ENCODE measurements around the gene LOC101059915.

The LOC101059915 gene

GRCh38 chrX:71619193-71619592, 48.2 kb upstream of the LOC101059915 start:
- H3K4me2 ChIP-seq (ENCODE audit: low read length) = no peak overlapping the region
- no peaks in the 10 kb centered on the region for H3K79me2 ChIP-seq
- no peak overlapping the region for H3K27ac ChIP-seq
- H3K27me3 ChIP-seq (ENCODE audit: control insufficient read depth, insufficient read depth, low read length) = no peaks in the 10 kb centered on the region
- H3K9ac ChIP-seq = no peak overlapping the region
- H3K36me3 ChIP-seq (ENCODE audit: control insufficient read depth, insufficient read depth, low read length) = no peaks in the 10 kb centered on the region
- TF ChIP-seq CTCF (IDR thresholded peaks at IDR 0.05) = no peak
- H3K9me3 ChIP-seq (ENCODE audit: control insufficient read depth, low read length) = no peaks in the 10 kb centered on the region
- no peak overlapping the region for H2AFZ ChIP-seq
- H3K4me3 ChIP-seq (ENCODE audit: low read depth, low read length) = no peak overlapping the region
- no peaks in the 10 kb centered on the region for H3K4me1 ChIP-seq

- H3K27me3 ChIP-seq (ENCODE audit: control insufficient read depth, insufficient read depth, low read length) = no peaks in the 10 kb centered on the region
- H2AFZ ChIP-seq = no peak overlapping the region
- no peak overlapping the region for H3K9ac ChIP-seq
- no peaks in the 10 kb centered on the region for H3K9me3 ChIP-seq (ENCODE audit: control insufficient read depth, low read length)
- no peak for TF ChIP-seq CTCF (IDR thresholded peaks at IDR 0.05)
- H3K27ac ChIP-seq = no peak overlapping the region
- no peak overlapping the region for H3K4me3 ChIP-seq (ENCODE audit: low read depth, low read length)
- H3K4me1 ChIP-seq = no peaks in the 10 kb centered on the region
- H3K36me3 ChIP-seq (ENCODE audit: control insufficient read depth, insufficient read depth, low read length) = no peaks in the 10 kb centered on the region
- no peaks in the 10 kb centered on the region for H3K79me2 ChIP-seq
- no peak overlapping the region for H3K4me2 ChIP-seq (ENCODE audit: low read length)
These were observed 47.4 kb upstream of the LOC101059915 start for GRCh38 chrX:71619986-71620385.

GRCh38 chrX:71621603-71622002, 45.7 kb upstream of the LOC101059915 start:
- Histone ChIP-seq H2AFZ (no peak overlapping the region), H3K79me2 (no peaks in the 10 kb centered on the region), H3K9ac (no peak overlapping the region), H3K4me3 (ENCODE audit: low read depth, low read length) (no peak overlapping the region), H3K4me2 (ENCODE audit: low read length) (no peak overlapping the region), H3K36me3 (ENCODE audit: control insufficient read depth, insufficient read depth, low read length) (no peaks in the 10 kb centered on the region), H3K27me3 (ENCODE audit: control insufficient read depth, insufficient read depth, low read length) (no peaks in the 10 kb centered on the region), H3K4me1 (no peaks in the 10 kb centered on the region), H3K9me3 (ENCODE audit: control insufficient read depth, low read length) (no peaks in the 10 kb centered on the region), H3K27ac (no peak overlapping the region)
- no peak for TF ChIP-seq CTCF (IDR thresholded peaks at IDR 0.05)

GRCh38 chrX:71622032-71622575, 45.2 kb upstream of the LOC101059915 start:
- Histone ChIP-seq H3K36me3 (ENCODE audit: control insufficient read depth, insufficient read depth, low read length) (no peaks in the 10 kb centered on the region), H3K79me2 (no peaks in the 10 kb centered on the region), H3K4me1 (no peaks in the 10 kb centered on the region), H2AFZ (no peak overlapping the region), H3K4me2 (ENCODE audit: low read length) (no peak overlapping the region), H3K27ac (no peak overlapping the region), H3K9ac (no peak overlapping the region), H3K27me3 (ENCODE audit: control insufficient read depth, insufficient read depth, low read length) (no peaks in the 10 kb centered on the region), H3K4me3 (ENCODE audit: low read depth, low read length) (no peak overlapping the region), H3K9me3 (ENCODE audit: control insufficient read depth, low read length) (no peaks in the 10 kb centered on the region)
- TF ChIP-seq CTCF (IDR thresholded peaks at IDR 0.05) = no peak
